Measurements from ENCODE around the gene SMOC1. TPM values are rescaled to one million over a fixed set of nuclear protein-coding genes. Genes with fewer than 3 reads are reported as not detected.
A peak's percentile ranks its signal among the peaks of the same experiment; 100 is the strongest.

The SMOC1 gene
- total and polyA plus RNA-seq, 2 donors (not counting 1 experiment from before 2014, with no cell fraction given): 0.06 TPM; not detected in 1

DNA sequence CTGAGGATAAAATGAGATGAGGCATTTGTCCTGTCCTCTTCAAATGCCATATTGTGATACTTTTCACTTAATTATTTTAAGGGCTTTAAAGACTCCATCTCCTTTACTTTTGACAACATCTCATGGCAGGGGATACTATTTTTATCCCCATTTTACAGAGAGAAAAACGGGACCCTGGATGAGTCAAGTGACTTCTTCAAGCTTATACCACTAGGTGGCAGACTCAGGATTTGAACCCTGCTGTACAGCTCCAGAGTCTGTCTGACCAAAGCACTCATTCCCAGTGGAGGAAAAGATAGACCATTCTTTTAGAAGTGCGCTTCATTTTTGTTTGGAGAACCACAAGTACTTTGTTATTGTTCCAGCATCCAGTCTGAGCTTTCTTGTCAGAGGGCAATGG, 1.7 kb upstream of the SMOC1 start:
- Histone ChIP-seq H3K4me1 (ENCODE audit: control insufficient read depth, extremely low read depth, insufficient read depth, low read length) (no peaks in the 10 kb centered on the region), H4K20me1 (ENCODE audit: control insufficient read depth, extremely low read depth, insufficient read depth, low read length) (no peaks in the 10 kb centered on the region), H2AFZ (ENCODE audit: low read length) (no peak overlapping the region), H3K9me3 (ENCODE audit: control insufficient read depth, insufficient read depth, low read depth, low read length) (no peaks in the 10 kb centered on the region), H3K79me2 (ENCODE audit: control insufficient read depth, insufficient read depth, low read length) (no peaks in the 10 kb centered on the region), H3K4me2 (ENCODE audit: extremely low read depth, insufficient read depth, low read length) (no peak overlapping the region), H3K27ac (ENCODE audit: insufficient read depth, low read length) (no peak overlapping the region), H3K4me3 (replicated peaks in 1 of 4; ENCODE audit: control extremely low read depth in 1 of 4, insufficient read depth in 1 of 4, low read depth in 3 of 4, low read length in 4 of 4) (no peak overlapping the region), H3K36me3 (ENCODE audit: control insufficient read depth, insufficient read depth, low read length) (no peaks in the 10 kb centered on the region), H3K9ac (ENCODE audit: insufficient read depth, low read length) (no peak overlapping the region), H3K27me3 (ENCODE audit: control insufficient read depth, insufficient read depth, low read length) (peaks cover 23% of the 10 kb centered on the region)
- no peak for TF ChIP-seq EZH2 (IDR thresholded peaks at IDR 0.05; ENCODE audit: low read length, missing control alignments)
- TF ChIP-seq, protein P1, sequence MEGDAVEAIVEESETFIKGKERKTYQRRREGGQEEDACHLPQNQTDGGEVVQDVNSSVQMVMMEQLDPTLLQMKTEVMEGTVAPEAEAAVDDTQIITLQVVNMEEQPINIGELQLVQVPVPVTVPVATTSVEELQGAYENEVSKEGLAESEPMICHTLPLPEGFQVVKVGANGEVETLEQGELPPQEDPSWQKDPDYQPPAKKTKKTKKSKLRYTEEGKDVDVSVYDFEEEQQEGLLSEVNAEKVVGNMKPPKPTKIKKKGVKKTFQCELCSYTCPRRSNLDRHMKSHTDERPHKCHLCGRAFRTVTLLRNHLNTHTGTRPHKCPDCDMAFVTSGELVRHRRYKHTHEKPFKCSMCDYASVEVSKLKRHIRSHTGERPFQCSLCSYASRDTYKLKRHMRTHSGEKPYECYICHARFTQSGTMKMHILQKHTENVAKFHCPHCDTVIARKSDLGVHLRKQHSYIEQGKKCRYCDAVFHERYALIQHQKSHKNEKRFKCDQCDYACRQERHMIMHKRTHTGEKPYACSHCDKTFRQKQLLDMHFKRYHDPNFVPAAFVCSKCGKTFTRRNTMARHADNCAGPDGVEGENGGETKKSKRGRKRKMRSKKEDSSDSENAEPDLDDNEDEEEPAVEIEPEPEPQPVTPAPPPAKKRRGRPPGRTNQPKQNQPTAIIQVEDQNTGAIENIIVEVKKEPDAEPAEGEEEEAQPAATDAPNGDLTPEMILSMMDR (conservative IDR thresholded peaks at IDR 0.05 in 1 of 2, IDR thresholded peaks at IDR 0.05 in 1 of 2; ENCODE audit: low read depth in 1 of 2, low read length in 2 of 2): peak in 1 of 2 donors; percentile 55
- peak; percentile 8 to 72 for DNase-seq (ENCODE audit: low read depth in 2 of 2)

DNA sequence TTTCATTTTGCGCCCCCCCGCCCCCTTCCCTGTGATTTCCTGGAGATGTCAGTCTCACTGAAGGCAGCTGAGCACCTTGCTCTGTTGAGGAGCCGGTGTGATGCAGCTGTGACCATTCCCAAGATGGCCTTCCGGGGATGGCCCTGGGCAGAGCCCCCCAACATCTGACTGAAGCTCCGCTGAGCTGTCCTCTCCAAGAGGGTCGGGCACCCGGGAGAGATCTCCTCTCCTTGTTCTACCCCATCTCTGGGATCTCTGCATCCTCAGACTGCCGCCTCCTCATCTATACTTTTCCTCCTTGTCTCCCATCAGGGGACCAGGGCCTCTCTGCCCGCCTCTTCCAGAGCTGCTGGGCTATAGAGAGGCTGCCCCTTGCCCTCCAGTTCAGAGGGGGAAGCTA, 965 bp upstream of the SMOC1 start:
- H2AFZ ChIP-seq (ENCODE audit: low read length): no peak overlapping the region
- no peaks in the 10 kb centered on the region for H3K4me1 ChIP-seq (ENCODE audit: control insufficient read depth, extremely low read depth, insufficient read depth, low read length)
- H3K9ac ChIP-seq (ENCODE audit: insufficient read depth, low read length): no peak overlapping the region
- no peaks in the 10 kb centered on the region for H3K79me2 ChIP-seq (ENCODE audit: control insufficient read depth, insufficient read depth, low read length)
- DNase-seq (ENCODE audit: low read depth in 2 of 2): no peak
- no peak overlapping the region for H3K27ac ChIP-seq (ENCODE audit: insufficient read depth, low read length)
- H3K27me3 ChIP-seq (ENCODE audit: control insufficient read depth, insufficient read depth, low read length): peaks cover 23% of the 10 kb centered on the region
- no peak overlapping the region for H3K4me2 ChIP-seq (ENCODE audit: extremely low read depth, insufficient read depth, low read length)
- H4K20me1 ChIP-seq (ENCODE audit: control insufficient read depth, extremely low read depth, insufficient read depth, low read length): no peaks in the 10 kb centered on the region
- no peaks in the 10 kb centered on the region for H3K36me3 ChIP-seq (ENCODE audit: control insufficient read depth, insufficient read depth, low read length)
- no peaks in the 10 kb centered on the region for H3K9me3 ChIP-seq (ENCODE audit: control insufficient read depth, insufficient read depth, low read depth, low read length)
- no peak overlapping the region for H3K4me3 ChIP-seq (replicated peaks in 1 of 4; ENCODE audit: control extremely low read depth in 1 of 4, insufficient read depth in 1 of 4, low read depth in 3 of 4, low read length in 4 of 4)
- TF ChIP-seq, protein P1 (conservative IDR thresholded peaks at IDR 0.05 in 1 of 2, IDR thresholded peaks at IDR 0.05 in 1 of 2; ENCODE audit: low read depth in 1 of 2, low read length in 2 of 2): no peak
- no peak for TF ChIP-seq EZH2 (IDR thresholded peaks at IDR 0.05; ENCODE audit: low read length, missing control alignments)

DNA sequence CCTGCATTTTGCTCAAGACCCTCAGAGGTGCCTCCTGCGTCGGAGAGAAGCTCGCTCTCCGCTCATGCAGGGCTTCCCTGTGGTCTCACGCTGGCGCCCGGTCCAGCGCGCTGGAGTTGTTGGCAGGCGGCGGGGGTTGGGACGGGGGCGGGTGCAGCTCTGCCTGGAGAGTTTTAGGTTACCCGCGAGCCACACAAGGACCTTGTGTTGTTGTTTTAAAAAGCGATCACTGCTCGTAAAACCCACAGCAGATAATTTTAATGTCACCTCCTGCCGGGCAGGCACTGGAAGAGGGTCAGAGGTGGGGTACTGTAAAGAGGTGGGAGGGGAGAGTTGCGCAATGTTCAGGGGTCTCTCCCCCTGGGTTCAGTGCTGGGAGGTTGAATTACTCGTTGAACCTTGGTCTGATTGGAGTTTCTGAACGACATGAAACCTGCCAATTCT, 850 bp downstream of the SMOC1 start:
- Histone ChIP-seq H3K79me2 (ENCODE audit: control insufficient read depth, insufficient read depth, low read length) (no peaks in the 10 kb centered on the region), H3K9me3 (ENCODE audit: control insufficient read depth, insufficient read depth, low read depth, low read length) (no peaks in the 10 kb centered on the region), H3K4me3 (replicated peaks in 1 of 4; ENCODE audit: control extremely low read depth in 1 of 4, insufficient read depth in 1 of 4, low read depth in 3 of 4, low read length in 4 of 4) (peak overlapping the region in 1 of 4 experiments; percentile 65), H3K9ac (ENCODE audit: insufficient read depth, low read length) (no peak overlapping the region), H3K27me3 (ENCODE audit: control insufficient read depth, insufficient read depth, low read length) (peaks cover 23% of the 10 kb centered on the region), H4K20me1 (ENCODE audit: control insufficient read depth, extremely low read depth, insufficient read depth, low read length) (no peaks in the 10 kb centered on the region), H3K36me3 (ENCODE audit: control insufficient read depth, insufficient read depth, low read length) (no peaks in the 10 kb centered on the region), H3K4me2 (ENCODE audit: extremely low read depth, insufficient read depth, low read length) (no peak overlapping the region), H3K27ac (ENCODE audit: insufficient read depth, low read length) (no peak overlapping the region), H2AFZ (ENCODE audit: low read length) (no peak overlapping the region), H3K4me1 (ENCODE audit: control insufficient read depth, extremely low read depth, insufficient read depth, low read length) (no peaks in the 10 kb centered on the region)
- no peak for TF ChIP-seq EZH2 (IDR thresholded peaks at IDR 0.05; ENCODE audit: low read length, missing control alignments)
- TF ChIP-seq, protein P1 (conservative IDR thresholded peaks at IDR 0.05 in 1 of 2, IDR thresholded peaks at IDR 0.05 in 1 of 2; ENCODE audit: low read depth in 1 of 2, low read length in 2 of 2): no peak
- peak in 1 of 2 donors; percentile 33 for DNase-seq (ENCODE audit: low read depth in 2 of 2)

Measured in fibroblast of lung (primary cell).